K562 (cell line): ENCODE measurements around the gene ZNF512B. TPM values are rescaled to one million over a fixed set of nuclear protein-coding genes. Genes with fewer than 3 reads are reported as not detected.

Experiments
- ARID4B ChIP-seq: sonication (generic); formaldehyde crosslinking; IDR thresholded peaks from 2 replicates; pipeline ENCODE4 v1.8.0; 2022; ENCODE audit warnings: mild to moderate bottlenecking, missing genetic modification reagents
- ATF2 ChIP-seq: sonication (generic); formaldehyde crosslinking; IDR thresholded peaks from 2 replicates; pipeline ENCODE4 v1.8.1; 2022; ENCODE audit warnings: missing genetic modification reagents
- CHAMP1 ChIP-seq: fragments of 450-650 bp; IDR thresholded peaks from 2 replicates; pipeline ENCODE4 v1.6.1; 2016; ENCODE audit warnings: mild to moderate bottlenecking
- CHD1 ChIP-seq: fragments of 200-600 bp; sonication (generic); IDR thresholded peaks from one replicate; pipeline ENCODE4 v1.6.1; 2012; ENCODE audit warnings: mild to moderate bottlenecking, moderate library complexity, low read length, inconsistent platforms
- CXXC5 ChIP-seq: fragments of 250-450 bp; sonication (Bioruptor Pico); IDR thresholded peaks from 2 replicates; pipeline ENCODE4 v1.8.0; 2022; ENCODE audit warnings: inconsistent platforms, mild to moderate bottlenecking, moderate library complexity
- FOXP1 ChIP-seq: sonication (generic); formaldehyde crosslinking; IDR thresholded peaks from 2 replicates; pipeline ENCODE4 v1.8.0; 2022; ENCODE audit warnings: mild to moderate bottlenecking, missing genetic modification reagents
- GABPB2 ChIP-seq: fragments of 250-450 bp; sonication (Bioruptor Pico); conservative IDR thresholded peaks from 2 replicates; pipeline ENCODE4 v1.5.1; 2021; ENCODE audit warnings: mild to moderate bottlenecking
- HDAC2 ChIP-seq: fragments of 450-650 bp; IDR thresholded peaks from 2 replicates; pipeline ENCODE4 v1.6.1; 2016; ENCODE audit warnings: mild to moderate bottlenecking
- MCM5 ChIP-seq: fragments of 450-650 bp; IDR thresholded peaks from 2 replicates; pipeline ENCODE4 v1.6.1; 2016; ENCODE audit warnings: low read depth
- NFIC ChIP-seq: fragments of 450-650 bp; IDR thresholded peaks from 2 replicates; pipeline ENCODE4 v1.6.1; 2017; ENCODE audit warnings: mild to moderate bottlenecking, inconsistent platforms
- PHB ChIP-seq: fragments of 250-450 bp; sonication (Bioruptor Pico); IDR thresholded peaks from 2 replicates; pipeline ENCODE4 v1.5.0; 2021
- SIN3A ChIP-seq, 2 experiments: fragments of 150-350 bp in 1 of 2; IDR thresholded peaks; 2 replicates each; pipeline ENCODE4 v1.6.1; 2011 to 2016; ENCODE audit warnings: borderline replicate concordance in 2 of 2, low read depth in 2 of 2, low read length in 2 of 2, mild to moderate bottlenecking in 2 of 2, moderate library complexity in 2 of 2; ENCODE audit not compliant: control insufficient read depth in 1 of 2
- SMARCE1 ChIP-seq: fragments of 450-650 bp; IDR thresholded peaks from 2 replicates; pipeline ENCODE4 v1.7.1; 2016; ENCODE audit warnings: mild to moderate bottlenecking
- SREBF1 ChIP-seq: fragments of 150-350 bp; IDR thresholded peaks from 2 replicates; pipeline ENCODE4 v1.6.1; 2014; ENCODE audit warnings: antibody characterized with exemption, low read depth, low read length, borderline replicate concordance
- ZNF239 ChIP-seq: fragments of 250-450 bp; sonication (Bioruptor Pico); IDR thresholded peaks from 2 replicates; pipeline ENCODE4 v1.4.0; 2020; ENCODE audit warnings: mild to moderate bottlenecking
- ZNF639 ChIP-seq, 2 experiments: fragments of 200-800 bp in 1 of 2; sonication (Bioruptor generic) in 1 of 2; sonication (generic) in 1 of 2; formaldehyde crosslinking in 1 of 2; IDR thresholded peaks in 1 of 2; conservative IDR thresholded peaks in 1 of 2; 2 replicates each; pipeline versions ENCODE4 v1.5.0 to v1.6.1; 2016 to 2020; ENCODE audit warnings: missing compliant biosample characterization in 1 of 2, missing genetic modification characterization in 1 of 2, missing genetic modification reagents in 1 of 2
- polyA plus RNA-seq, 8 experiments: library from polyadenylated mRNA; depleted of rRNA in 4 of 8; stranded (reverse) in 5 of 8; unstranded in 3 of 8; fragments of >200 nt; fragmentation: Nextera tagmentation in 2 of 8; fragmentation: Illumina TruSeq in 1 of 8; extraction: Ambion mirVana in 2 of 8; extraction: Trizol in 1 of 8; gene quantifications; 2 replicates each; pipeline versions ENCODE4 v1.2.1 to v1.2.3, GENCODE V29; 2011 to 2014; ENCODE audit warnings: inconsistent platforms in 1 of 8, missing spikeins in 1 of 8
- total RNA-seq, 7 experiments: library from RNA; depleted of rRNA in 6 of 7; stranded (reverse); fragments of >200 nt in 6 of 7; fragmentation: Illumina TruSeq in 2 of 7; extraction: Trizol in 2 of 7; gene quantifications; 2 replicates each; pipeline versions ENCODE4 v1.2.1 to v1.2.3, GENCODE V29; 2011 to 2021; ENCODE audit warnings: low replicate concordance in 1 of 7

ZNF512B gene
- total and polyA plus RNA-seq, 9 of the 15 experiments (the other 6 are each of a cell fraction or from before 2014, with no cell fraction given): 0.01 to 27.8 (median 8.2) TPM

GRCh38 chr20:63957004-63957689, 12.6 kb downstream of the ZNF512B start (continued):
- TF ChIP-seq ARID4B (CRISPR knock-in tag) (peak; percentile 40; the same call in 1 of the 2 replicates), CHD1 (peak; percentile 44), SREBF1 (no peak), CHAMP1 (no peak), CXXC5 (no peak), ZNF239 (CRISPR knock-in tag) (no peak), GABPB2 (no peak), MCM5 (no peak), ATF2 (CRISPR knock-in tag) (no peak), SIN3A (IDR thresholded peaks at IDR 0.05; ENCODE audit: borderline replicate concordance in 2 of 2, control insufficient read depth in 1 of 2, low read depth in 2 of 2, low read length in 2 of 2) (0 out of 4 replicates have a peak, but pooled peaks have one; percentile 2 to 42), HDAC2 (0 out of 2 replicates have a peak, but pooled peaks have one; percentile 11), FOXP1 (CRISPR knock-in tag) (no peak), NFIC (no peak), SMARCE1 (no peak), ZNF639 (CRISPR knock-in tag; conservative IDR thresholded peaks at IDR 0.05 in 1 of 2, IDR thresholded peaks at IDR 0.05 in 1 of 2) (no peak), PHB (CRISPR knock-in tag) (no peak)
